HepG2 (cell line): Measurements from ENCODE around the gene CAMK1D. TPM values are rescaled to one million over a fixed set of nuclear protein-coding genes. Genes with fewer than 3 reads are reported as not detected.

Source experiments
- ATAC-seq: fragments of 200-7000 bp; cut with Tn5 transposase; 3 replicates; pipeline ENCODE4 v1.9.1; 2020; ENCODE audit warnings: mild to moderate bottlenecking, moderate library complexity
- BruUV-seq: library from RNA; stranded (reverse); fragments of 400-500 nt; replicated peaks from 2 replicates; lab custom pipeline; 2021; lab: Mats Ljungman, UMichigan
- CTCF ChIA-PET: fragments of 300-600 bp; formaldehyde crosslinking; extraction: SDS; loops from one replicate; lab custom pipeline; 2021; ENCODE audit warnings: low total read pairs, inconsistent platforms, low intra/inter-chr PET ratio; lab: Yijun Ruan, JAX
- POLR2A ChIA-PET: fragments of 350-600 bp; sonication (Branson Sonifier 250); formaldehyde crosslinking; loops from one replicate; lab custom pipeline; 2020; ENCODE audit warnings: antibody characterized with exemption, inconsistent platforms; lab: Yijun Ruan, JAX
- DNase-seq: peaks from one replicate; pipeline ENCODE4 v3.0.0-alpha.2; 2015; ENCODE audit warnings: low spot score
- FAIRE-seq: peaks from 3 replicates; lab custom pipeline; 2011; peaks lifted over from hg19 to GRCh38; lab: Jason Lieb, UNC
- H2AFZ ChIP-seq: one replicate; pipeline ENCODE4 v1.6.1; 2011; ENCODE audit warnings: low read length, inconsistent platforms
- H3K27ac ChIP-seq: fragments of 300-600 bp; 3 replicates; pipeline ENCODE4 v1.8.0; 2011; ENCODE audit warnings: mixed run types, mild to moderate bottlenecking, mixed read lengths, low read length, inconsistent platforms; ENCODE audit not compliant: insufficient read depth; ENCODE audit errors: extremely low read length
- H3K27me3 ChIP-seq, 2 experiments: fragments of 200-600 bp in 1 of 2; 2 replicates in 1 of 2; 3 replicates in 1 of 2; pipeline versions ENCODE4 v1.6.0 to v1.8.0; 2011; ENCODE audit warnings: low read length in 2 of 2, mild to moderate bottlenecking in 2 of 2, moderate library complexity in 2 of 2, inconsistent platforms in 1 of 2; ENCODE audit not compliant: insufficient read depth in 2 of 2, control insufficient read depth in 1 of 2
- H3K36me3 ChIP-seq, 2 experiments: fragments of 200-600 bp in 1 of 2; replicated peaks in 1 of 2; 2 replicates in 1 of 2; 3 replicates in 1 of 2; pipeline versions ENCODE4 v1.5.1 to v1.8.0; 2011; ENCODE audit warnings: low read length in 2 of 2, inconsistent platforms in 1 of 2; ENCODE audit not compliant: insufficient read depth in 2 of 2, control insufficient read depth in 1 of 2
- H3K4me1 ChIP-seq: 2 replicates; pipeline ENCODE4 v1.5.1; 2012; ENCODE audit warnings: low read length, inconsistent platforms; ENCODE audit not compliant: insufficient read depth
- H3K4me2 ChIP-seq: 2 replicates; pipeline ENCODE4 v1.6.0; 2011; ENCODE audit warnings: low read depth, low read length, inconsistent platforms
- H3K4me3 ChIP-seq, 3 experiments: fragments of 200-600 bp in 1 of 3; sonication (generic), shearing (Covaris generic) in 1 of 3; replicated peaks in 1 of 3; 2 replicates each; pipeline ENCODE4 v1.5.1; 2011 to 2016; ENCODE audit warnings: low read length in 3 of 3, inconsistent platforms in 2 of 3, low read depth in 2 of 3, mild to moderate bottlenecking in 2 of 3, control low read depth in 1 of 3, mixed read lengths in 1 of 3; ENCODE audit not compliant: insufficient read depth in 1 of 3
- H3K79me2 ChIP-seq: one replicate; pipeline ENCODE4 v1.6.1; 2011; ENCODE audit warnings: low read length, inconsistent platforms; ENCODE audit not compliant: insufficient read depth
- H3K9ac ChIP-seq: 2 replicates; pipeline ENCODE4 v1.6.0; 2011; ENCODE audit warnings: mild to moderate bottlenecking, low read depth, low read length, inconsistent platforms; ENCODE audit not compliant: insufficient read depth
- H3K9me3 ChIP-seq: 2 replicates; pipeline ENCODE4 v1.5.1; 2012; ENCODE audit warnings: mild to moderate bottlenecking, low read length
- H4K20me1 ChIP-seq: 2 replicates; pipeline ENCODE4 v1.6.0; 2011; ENCODE audit warnings: inconsistent platforms, mild to moderate bottlenecking, low read length, moderate library complexity; ENCODE audit not compliant: insufficient read depth
- HDAC1 ChIP-seq: sonication (generic); formaldehyde crosslinking; IDR thresholded peaks from 2 replicates; pipeline ENCODE4 v1.5.1; 2020; ENCODE audit warnings: mild to moderate bottlenecking, missing genetic modification reagents
- NFE2L2 ChIP-seq: fragments of 150-350 bp; IDR thresholded peaks from 2 replicates; pipeline ENCODE4 v1.6.1; 2014; ENCODE audit warnings: low read length
- PRPF4 ChIP-seq: fragments of 200-400 bp; formaldehyde crosslinking; IDR thresholded peaks from 2 replicates; pipeline ENCODE4 v1.6.1; 2016; ENCODE audit warnings: low read length, low read depth; ENCODE audit not compliant: poor library complexity, severe bottlenecking
- TBX2 ChIP-seq: sonication (generic); formaldehyde crosslinking; IDR thresholded peaks from 2 replicates; pipeline ENCODE4 v1.5.0; 2020; ENCODE audit warnings: missing genetic modification reagents, mild to moderate bottlenecking, borderline replicate concordance
- U2AF2 ChIP-seq: fragments of 200-400 bp; formaldehyde crosslinking; IDR thresholded peaks from 2 replicates; pipeline ENCODE4 v1.6.1; 2017; ENCODE audit warnings: low read depth, mild to moderate bottlenecking, low read length
- ZC3H4 ChIP-seq: sonication (generic); formaldehyde crosslinking; IDR thresholded peaks from 2 replicates; pipeline ENCODE4 v1.4.0; 2020; ENCODE audit warnings: missing genetic modification reagents, borderline replicate concordance
- ZNF44 ChIP-seq: sonication (generic); formaldehyde crosslinking; IDR thresholded peaks from 2 replicates; pipeline ENCODE4 v1.5.1; 2020; ENCODE audit warnings: mild to moderate bottlenecking, missing genetic modification reagents
- ZNF441 ChIP-seq: sonication (generic); formaldehyde crosslinking; IDR thresholded peaks from 2 replicates; pipeline ENCODE4 v1.7.0; 2021; ENCODE audit warnings: missing genetic modification reagents, borderline replicate concordance
- ZNF615 ChIP-seq: sonication (generic); formaldehyde crosslinking; IDR thresholded peaks from 2 replicates; pipeline ENCODE4 v1.5.0; 2020; ENCODE audit warnings: mild to moderate bottlenecking, missing genetic modification reagents, borderline replicate concordance
- ZNF780A ChIP-seq: sonication (generic); formaldehyde crosslinking; IDR thresholded peaks from 2 replicates; pipeline ENCODE4 v1.8.0; 2022; ENCODE audit warnings: mild to moderate bottlenecking, missing genetic modification reagents, moderate library complexity
- WGBS: methylation state at CpG from one replicate; pipeline ENCODE4 v1.1.6; 2017; ENCODE audit warnings: low lambda C conversion rate; 5-methylcytosine and 5-hydroxymethylcytosine counted together
- in situ Hi-C: cut with HindIII; loops from 2 replicates; pipeline ENCODE4 v1.10.0; 2017; ENCODE audit warnings: low pct_unique_long_range_greater_than_20kb; ENCODE audit not compliant: extremely low pct_ligation_motif_present
- intact Hi-C: fragments of 100-400 bp; cut with micrococcal nuclease; formaldehyde crosslinking; loops from one replicate; pipeline ENCODE4 v1.10.0; 2022; ENCODE audit not compliant: unreplicated experiment
- polyA plus RNA-seq, 8 experiments: library from polyadenylated mRNA; depleted of rRNA in 3 of 8; stranded (reverse) in 7 of 8; unstranded in 1 of 8; fragments of >200 nt; fragmentation: Illumina TruSeq in 4 of 8; extraction: Trizol in 4 of 8; gene quantifications; 2 replicates each; pipeline versions ENCODE4 v1.2.1 to v1.2.3, GENCODE V29; 2011 to 2016; ENCODE audit warnings: low read depth in 4 of 8, missing spikeins in 1 of 8, mixed read lengths in 1 of 8; ENCODE audit not compliant: insufficient read depth in 1 of 8
- total RNA-seq, 5 experiments: library from RNA; depleted of rRNA; stranded (reverse); fragments of >200 nt; fragmentation: Illumina TruSeq; extraction: Trizol; gene quantifications; 2 replicates each; pipeline ENCODE4 v1.2.3, GENCODE V29; 2016; ENCODE audit warnings: low read depth in 1 of 5
- TF ChIP-seq, protein P1 (sequence below): sonication (generic); formaldehyde crosslinking; IDR thresholded peaks from 2 replicates; pipeline ENCODE4 v1.4.0; 2020; ENCODE audit warnings: mild to moderate bottlenecking, missing genetic modification reagents, borderline replicate concordance
- TF ChIP-seq, protein P2 (sequence below): sonication (generic); formaldehyde crosslinking; IDR thresholded peaks from 2 replicates; pipeline ENCODE4 v1.5.0; 2020; ENCODE audit warnings: missing genetic modification reagents

The CAMK1D gene
- total and polyA plus RNA-seq, 2 of the 13 experiments (the other 11 are each of a cell fraction or from before 2014, with no cell fraction given), result under 0.01 TPM; not detected in 1

DNA sequence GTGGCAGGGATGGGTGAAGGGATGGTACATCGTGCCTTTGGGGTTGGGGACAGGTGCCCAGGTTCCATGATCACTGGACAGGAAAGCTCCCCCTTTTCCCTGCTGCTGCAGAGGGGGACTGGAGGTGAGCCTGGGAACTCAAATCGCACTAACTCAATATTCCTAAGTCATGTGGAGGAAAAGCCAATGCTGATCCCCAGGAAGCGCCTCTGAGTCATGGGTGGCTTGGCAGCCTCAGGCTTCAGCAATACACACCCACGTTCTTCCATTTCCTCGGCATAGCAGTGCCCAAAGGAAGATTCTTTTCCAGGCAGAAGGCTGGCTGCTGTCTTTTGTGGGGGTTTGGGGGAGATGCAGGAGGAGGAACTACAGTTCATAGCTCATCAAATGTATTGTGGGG lies 486.4 kb downstream of the CAMK1D start (continued):
- TF ChIP-seq, protein P1, sequence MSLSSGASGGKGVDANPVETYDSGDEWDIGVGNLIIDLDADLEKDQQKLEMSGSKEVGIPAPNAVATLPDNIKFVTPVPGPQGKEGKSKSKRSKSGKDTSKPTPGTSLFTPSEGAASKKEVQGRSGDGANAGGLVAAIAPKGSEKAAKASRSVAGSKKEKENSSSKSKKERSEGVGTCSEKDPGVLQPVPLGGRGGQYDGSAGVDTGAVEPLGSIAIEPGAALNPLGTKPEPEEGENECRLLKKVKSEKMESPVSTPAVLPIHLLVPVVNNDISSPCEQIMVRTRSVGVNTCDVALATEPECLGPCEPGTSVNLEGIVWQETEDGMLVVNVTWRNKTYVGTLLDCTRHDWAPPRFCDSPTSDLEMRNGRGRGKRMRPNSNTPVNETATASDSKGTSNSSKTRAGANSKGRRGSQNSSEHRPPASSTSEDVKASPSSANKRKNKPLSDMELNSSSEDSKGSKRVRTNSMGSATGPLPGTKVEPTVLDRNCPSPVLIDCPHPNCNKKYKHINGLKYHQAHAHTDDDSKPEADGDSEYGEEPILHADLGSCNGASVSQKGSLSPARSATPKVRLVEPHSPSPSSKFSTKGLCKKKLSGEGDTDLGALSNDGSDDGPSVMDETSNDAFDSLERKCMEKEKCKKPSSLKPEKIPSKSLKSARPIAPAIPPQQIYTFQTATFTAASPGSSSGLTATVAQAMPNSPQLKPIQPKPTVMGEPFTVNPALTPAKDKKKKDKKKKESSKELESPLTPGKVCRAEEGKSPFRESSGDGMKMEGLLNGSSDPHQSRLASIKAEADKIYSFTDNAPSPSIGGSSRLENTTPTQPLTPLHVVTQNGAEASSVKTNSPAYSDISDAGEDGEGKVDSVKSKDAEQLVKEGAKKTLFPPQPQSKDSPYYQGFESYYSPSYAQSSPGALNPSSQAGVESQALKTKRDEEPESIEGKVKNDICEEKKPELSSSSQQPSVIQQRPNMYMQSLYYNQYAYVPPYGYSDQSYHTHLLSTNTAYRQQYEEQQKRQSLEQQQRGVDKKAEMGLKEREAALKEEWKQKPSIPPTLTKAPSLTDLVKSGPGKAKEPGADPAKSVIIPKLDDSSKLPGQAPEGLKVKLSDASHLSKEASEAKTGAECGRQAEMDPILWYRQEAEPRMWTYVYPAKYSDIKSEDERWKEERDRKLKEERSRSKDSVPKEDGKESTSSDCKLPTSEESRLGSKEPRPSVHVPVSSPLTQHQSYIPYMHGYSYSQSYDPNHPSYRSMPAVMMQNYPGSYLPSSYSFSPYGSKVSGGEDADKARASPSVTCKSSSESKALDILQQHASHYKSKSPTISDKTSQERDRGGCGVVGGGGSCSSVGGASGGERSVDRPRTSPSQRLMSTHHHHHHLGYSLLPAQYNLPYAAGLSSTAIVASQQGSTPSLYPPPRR (CRISPR knock-in tag), result no peak
- TF ChIP-seq ZNF780A (CRISPR knock-in tag) (no peak), U2AF2 (no peak), ZNF615 (no peak)
- TF ChIP-seq, protein P2, sequence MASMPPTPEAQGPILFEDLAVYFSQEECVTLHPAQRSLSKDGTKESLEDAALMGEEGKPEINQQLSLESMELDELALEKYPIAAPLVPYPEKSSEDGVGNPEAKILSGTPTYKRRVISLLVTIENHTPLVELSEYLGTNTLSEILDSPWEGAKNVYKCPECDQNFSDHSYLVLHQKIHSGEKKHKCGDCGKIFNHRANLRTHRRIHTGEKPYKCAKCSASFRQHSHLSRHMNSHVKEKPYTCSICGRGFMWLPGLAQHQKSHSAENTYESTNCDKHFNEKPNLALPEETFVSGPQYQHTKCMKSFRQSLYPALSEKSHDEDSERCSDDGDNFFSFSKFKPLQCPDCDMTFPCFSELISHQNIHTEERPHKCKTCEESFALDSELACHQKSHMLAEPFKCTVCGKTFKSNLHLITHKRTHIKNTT (CRISPR knock-in tag), result no peak

DNA sequence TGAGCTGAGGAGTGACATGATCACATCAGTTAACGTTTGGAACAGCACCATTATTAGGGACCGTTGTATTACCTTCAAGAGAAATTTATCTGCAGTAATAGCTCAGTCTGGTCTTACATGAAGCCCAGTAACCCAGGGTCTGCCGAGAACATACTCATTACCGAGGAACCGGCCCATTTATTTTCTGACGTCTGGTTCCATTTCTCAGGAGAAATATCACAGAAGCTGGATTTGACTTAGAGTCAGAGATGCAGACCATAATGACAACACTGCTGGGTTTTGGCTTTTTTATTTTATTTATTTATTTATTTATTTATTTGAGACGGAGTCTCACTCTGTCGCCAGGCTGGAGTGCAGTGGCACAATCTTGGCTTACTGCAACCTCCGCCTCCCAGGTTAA lies 489.0 kb downstream of the CAMK1D start:
- no peaks in the 10 kb centered on the region for H3K79me2 ChIP-seq
- 78% methylated on average over 9 of the region's 9 CpGs for WGBS
- no peak overlapping the region for H3K9ac ChIP-seq
- in situ Hi-C loops, result no loop called here
- H3K27ac ChIP-seq, result no peak overlapping the region
- DNase-seq (no peak), ATAC-seq (no peak), FAIRE-seq (no peak)
- ChIA-PET CTCF (no interaction called here), POLR2A (no interaction called here)
- no peaks in the 10 kb centered on the region for H3K36me3 ChIP-seq
- no peak overlapping the region for H3K4me2 ChIP-seq
- intact Hi-C loops, result no loop called here
- H3K4me1 ChIP-seq, result no peaks in the 10 kb centered on the region
- no TSS peak for BruUV-seq
- H3K9me3 ChIP-seq, result no peaks in the 10 kb centered on the region
- TF ChIP-seq ZNF44, result no peak
- no peak for TF ChIP-seq ZNF441 (CRISPR knock-in tag)
- TF ChIP-seq NFE2L2, result no peak
- no peak for TF ChIP-seq ZC3H4 (CRISPR knock-in tag)
- no peak for TF ChIP-seq PRPF4
- TF ChIP-seq HDAC1 (CRISPR knock-in tag), result no peak
- TF ChIP-seq TBX2 (CRISPR knock-in tag), result no peak
- no peak overlapping the region for H3K4me3 ChIP-seq
- peaks cover 0 to 15% of the 10 kb centered on the region in 2 experiments; a peak in 3 of 5 replicates for H3K27me3 ChIP-seq
- no peaks in the 10 kb centered on the region for H4K20me1 ChIP-seq
- no peak overlapping the region for H2AFZ ChIP-seq
